SK-N-SH (cell line): ENCODE measurements around the gene RNFT2. TPM values are rescaled to one million over a fixed set of nuclear protein-coding genes. Genes with fewer than 3 reads are reported as not detected.
A peak's percentile ranks its signal among the peaks of the same experiment; 100 is the strongest.

Source experiments
- CTCF ChIA-PET: fragments of 300-600, 350-600 bp; formaldehyde crosslinking; extraction: SDS; loops from one replicate; lab custom pipeline; 2021; lab: Yijun Ruan, JAX
- POLR2A ChIA-PET: fragments of 350-600 bp; sonication (Branson Sonifier 250); formaldehyde crosslinking; extraction: SDS; loops from one replicate; lab custom pipeline; 2020; ENCODE audit warnings: antibody characterized with exemption, inconsistent platforms; lab: Yijun Ruan, JAX
- DNase-seq: peaks from one replicate; pipeline ENCODE4 v3.0.0; 2012
- H2AFZ ChIP-seq: fragments of 200-600 bp; sonication (generic); 2 replicates; pipeline ENCODE4 v1.8.1; 2016; ENCODE audit warnings: antibody characterized with exemption, mild to moderate bottlenecking, low read depth
- H3F3A ChIP-seq: fragments of 200-600 bp; sonication (generic); replicated peaks from 2 replicates; pipeline ENCODE3; 2016; ENCODE audit warnings: antibody characterized with exemption, mild to moderate bottlenecking; ENCODE audit not compliant: insufficient read depth
- H3K27ac ChIP-seq, 2 experiments: fragments of 200-500 bp in 1 of 2; fragments of 200-600 bp in 1 of 2; sonication (Bioruptor generic) in 1 of 2; sonication (generic), shearing (Covaris generic) in 1 of 2; 2 replicates each; pipeline versions ENCODE4 v1.5.1 to v1.6.1; 2014 to 2016; ENCODE audit warnings: low read depth in 2 of 2, inconsistent platforms in 1 of 2, low read length in 1 of 2, mild to moderate bottlenecking in 1 of 2, mixed read lengths in 1 of 2
- H3K27me3 ChIP-seq: fragments of 200-600 bp; sonication (generic), shearing (Covaris generic); 2 replicates; pipeline ENCODE4 v1.6.1; 2016; ENCODE audit warnings: mixed run types; ENCODE audit not compliant: insufficient read depth
- H3K36me3 ChIP-seq, 2 experiments: fragments of 200-500 bp in 1 of 2; fragments of 200-600 bp in 1 of 2; sonication (Bioruptor generic) in 1 of 2; sonication (generic) in 1 of 2; replicated peaks in 1 of 2; 2 replicates each; pipeline versions ENCODE3 to v1.5.1; 2014 to 2016; ENCODE audit warnings: low read length in 1 of 2, mild to moderate bottlenecking in 1 of 2; ENCODE audit not compliant: insufficient read depth in 2 of 2, control insufficient read depth in 1 of 2
- H3K4me1 ChIP-seq, 2 experiments: fragments of 200-500 bp in 1 of 2; fragments of 200-600 bp in 1 of 2; sonication (Bioruptor generic) in 1 of 2; sonication (generic), shearing (Covaris generic) in 1 of 2; 2 replicates each; pipeline versions ENCODE4 v1.5.1 to v1.6.1; 2014 to 2016; ENCODE audit warnings: low read depth in 1 of 2, low read length in 1 of 2, mixed run types in 1 of 2; ENCODE audit not compliant: insufficient read depth in 2 of 2, control insufficient read depth in 1 of 2
- H3K4me2 ChIP-seq: fragments of 200-600 bp; sonication (generic), shearing (Covaris generic); 2 replicates; pipeline ENCODE4 v1.6.1; 2017; ENCODE audit warnings: mixed run types
- H3K4me3 ChIP-seq, 2 experiments: fragments of 200-500 bp in 1 of 2; fragments of 200-600 bp in 1 of 2; sonication (Bioruptor generic) in 1 of 2; sonication (generic), shearing (Covaris generic) in 1 of 2; 2 replicates each; pipeline versions ENCODE4 v1.5.1 to v1.8.1; 2014 to 2016; ENCODE audit warnings: low read depth in 2 of 2, inconsistent platforms in 1 of 2, low read length in 1 of 2, mild to moderate bottlenecking in 1 of 2, mixed read lengths in 1 of 2, moderate library complexity in 1 of 2
- H3K79me2 ChIP-seq: fragments of 200-600 bp; sonication (generic); 2 replicates; pipeline ENCODE4 v1.8.1; 2017; ENCODE audit warnings: mild to moderate bottlenecking; ENCODE audit not compliant: insufficient read depth
- H3K9ac ChIP-seq: fragments of 200-600 bp; sonication (generic); 2 replicates; pipeline ENCODE4 v1.6.1; 2017; ENCODE audit warnings: mixed run types
- H3K9me2 ChIP-seq: fragments of 200-600 bp; sonication (generic); 2 replicates; pipeline ENCODE4 v1.6.1; 2017; ENCODE audit warnings: mixed run types
- H3K9me3 ChIP-seq: fragments of 200-600 bp; sonication (generic); 2 replicates; pipeline ENCODE4 v1.6.1; 2017; ENCODE audit warnings: mixed run types, mild to moderate bottlenecking, moderate library complexity
- H4K20me1 ChIP-seq: fragments of 200-600 bp; sonication (generic); 2 replicates; pipeline ENCODE4 v1.6.1; 2017; ENCODE audit warnings: mild to moderate bottlenecking, mixed run types; ENCODE audit not compliant: insufficient read depth
- ELF1 ChIP-seq: IDR thresholded peaks from 2 replicates; pipeline ENCODE4 v1.4.0; 2012
- EP300 ChIP-seq, 2 experiments: IDR thresholded peaks; 2 replicates each; pipeline versions ENCODE4 v1.4.0 to v1.6.1; 2012; ENCODE audit warnings: borderline replicate concordance in 1 of 2, low read depth in 1 of 2, low read length in 1 of 2
- FOSL2 ChIP-seq: IDR thresholded peaks from 2 replicates; pipeline ENCODE4 v1.4.0; 2012; ENCODE audit warnings: low read depth, mild to moderate bottlenecking, moderate library complexity, borderline replicate concordance
- FOXJ3 ChIP-seq: sonication (generic); formaldehyde crosslinking; IDR thresholded peaks from 2 replicates; pipeline ENCODE4 v1.5.1; 2020; ENCODE audit warnings: mild to moderate bottlenecking, missing genetic modification reagents
- FOXM1 ChIP-seq: IDR thresholded peaks from 2 replicates; pipeline ENCODE4 v1.4.0; 2012; ENCODE audit warnings: low read depth, mild to moderate bottlenecking
- GATA2 ChIP-seq: sonication (generic); formaldehyde crosslinking; IDR thresholded peaks from 2 replicates; pipeline ENCODE4 v1.5.0; 2020; ENCODE audit warnings: mild to moderate bottlenecking, missing genetic modification reagents
- JUND ChIP-seq: IDR thresholded peaks from 2 replicates; pipeline ENCODE4 v1.4.0; 2012
- NFIC ChIP-seq: IDR thresholded peaks from 2 replicates; pipeline ENCODE4 v1.4.0; 2012; ENCODE audit warnings: borderline replicate concordance
- NRF1 ChIP-seq: IDR thresholded peaks from 2 replicates; pipeline ENCODE4 v1.6.1; 2012; ENCODE audit warnings: low read depth, mild to moderate bottlenecking, low read length
- PBX3 ChIP-seq: IDR thresholded peaks from 2 replicates; pipeline ENCODE4; 2012
- POLR2AphosphoS5 ChIP-seq: IDR thresholded peaks from 2 replicates; pipeline ENCODE4 v1.6.1; 2012; ENCODE audit warnings: low read depth, low read length
- RCOR1 ChIP-seq: fragments of 150-350 bp; IDR thresholded peaks from 2 replicates; pipeline ENCODE4 v1.6.1; 2017; ENCODE audit warnings: antibody characterized with exemption, low read length
- RFX5 ChIP-seq: IDR thresholded peaks from 2 replicates; pipeline ENCODE4 v1.6.1; 2012; ENCODE audit warnings: mild to moderate bottlenecking, improper control_type of control experiment, low read length
- RXRA ChIP-seq: IDR thresholded peaks from 2 replicates; pipeline ENCODE4 v1.4.0; 2012; ENCODE audit warnings: low read depth, mild to moderate bottlenecking, borderline replicate concordance
- SMC3 ChIP-seq: IDR thresholded peaks from 2 replicates; pipeline ENCODE4 v1.6.1; 2012; ENCODE audit warnings: low read depth, low read length, improper control_type of control experiment
- TCF12 ChIP-seq: IDR thresholded peaks from 2 replicates; pipeline ENCODE4 v1.4.0; 2012
- YY1 ChIP-seq: IDR thresholded peaks from 2 replicates; pipeline ENCODE4 v1.4.0; 2012; ENCODE audit warnings: low read depth, mild to moderate bottlenecking
- WGBS: methylation state at CpG from one replicate; pipeline ENCODE4 v1.1.6; 2017; ENCODE audit warnings: low lambda C conversion rate; 5-methylcytosine and 5-hydroxymethylcytosine counted together
- polyA plus RNA-seq, 3 experiments: library from polyadenylated mRNA; depleted of rRNA; stranded (reverse); fragments of >200 nt; gene quantifications; 2 replicates each; pipeline ENCODE4 v1.2.3, GENCODE V29; 2012
- TF ChIP-seq, protein P1 (sequence below): IDR thresholded peaks from 2 replicates; pipeline ENCODE4 v1.6.1; 2012; ENCODE audit warnings: mild to moderate bottlenecking, low read depth, low read length, moderate library complexity

The RNFT2 gene
- polyA plus RNA-seq, 1 of the 3 experiments (the other 2 are of a cell fraction) = 3.8 TPM

GRCh38 chr12:116880817-116881324, 142.8 kb downstream of the RNFT2 start:
- POLR2A ChIA-PET = interaction anchor here (0.9 to 1.2 kb wide), 3 partner anchors 30 to 83 kb away, joined by 3 read pairs; partner anchors contain the start of gene FBXW8
- H3K36me3 ChIP-seq = no peaks in the 10 kb centered on the region
- DNase-seq = peak; percentile 83
- H3K27me3 ChIP-seq = peaks cover 50% of the 10 kb centered on the region
- peaks cover 0 to 15% of the 10 kb centered on the region in 2 experiments; a peak in 1 of 4 replicates for H3K4me1 ChIP-seq
- no peak overlapping the region for H2AFZ ChIP-seq
- no peaks in the 10 kb centered on the region for H3K9me3 ChIP-seq
- no peak for TF ChIP-seq FOSL2
- no peak for TF ChIP-seq JUND
- no peak for TF ChIP-seq GATA2 (CRISPR knock-in tag)
- no peak for TF ChIP-seq TCF12
- no peak for TF ChIP-seq SMC3
- no peak for TF ChIP-seq NRF1
- TF ChIP-seq, protein P1, sequence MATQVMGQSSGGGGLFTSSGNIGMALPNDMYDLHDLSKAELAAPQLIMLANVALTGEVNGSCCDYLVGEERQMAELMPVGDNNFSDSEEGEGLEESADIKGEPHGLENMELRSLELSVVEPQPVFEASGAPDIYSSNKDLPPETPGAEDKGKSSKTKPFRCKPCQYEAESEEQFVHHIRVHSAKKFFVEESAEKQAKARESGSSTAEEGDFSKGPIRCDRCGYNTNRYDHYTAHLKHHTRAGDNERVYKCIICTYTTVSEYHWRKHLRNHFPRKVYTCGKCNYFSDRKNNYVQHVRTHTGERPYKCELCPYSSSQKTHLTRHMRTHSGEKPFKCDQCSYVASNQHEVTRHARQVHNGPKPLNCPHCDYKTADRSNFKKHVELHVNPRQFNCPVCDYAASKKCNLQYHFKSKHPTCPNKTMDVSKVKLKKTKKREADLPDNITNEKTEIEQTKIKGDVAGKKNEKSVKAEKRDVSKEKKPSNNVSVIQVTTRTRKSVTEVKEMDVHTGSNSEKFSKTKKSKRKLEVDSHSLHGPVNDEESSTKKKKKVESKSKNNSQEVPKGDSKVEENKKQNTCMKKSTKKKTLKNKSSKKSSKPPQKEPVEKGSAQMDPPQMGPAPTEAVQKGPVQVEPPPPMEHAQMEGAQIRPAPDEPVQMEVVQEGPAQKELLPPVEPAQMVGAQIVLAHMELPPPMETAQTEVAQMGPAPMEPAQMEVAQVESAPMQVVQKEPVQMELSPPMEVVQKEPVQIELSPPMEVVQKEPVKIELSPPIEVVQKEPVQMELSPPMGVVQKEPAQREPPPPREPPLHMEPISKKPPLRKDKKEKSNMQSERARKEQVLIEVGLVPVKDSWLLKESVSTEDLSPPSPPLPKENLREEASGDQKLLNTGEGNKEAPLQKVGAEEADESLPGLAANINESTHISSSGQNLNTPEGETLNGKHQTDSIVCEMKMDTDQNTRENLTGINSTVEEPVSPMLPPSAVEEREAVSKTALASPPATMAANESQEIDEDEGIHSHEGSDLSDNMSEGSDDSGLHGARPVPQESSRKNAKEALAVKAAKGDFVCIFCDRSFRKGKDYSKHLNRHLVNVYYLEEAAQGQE = no peak
- TF ChIP-seq FOXM1 = no peak
- TF ChIP-seq ELF1 = no peak
- no peak for TF ChIP-seq EP300 (IDR thresholded peaks at IDR 0.05; ENCODE audit: borderline replicate concordance in 1 of 2, low read depth in 1 of 2, low read length in 1 of 2)
- no peak for TF ChIP-seq NFIC
- TF ChIP-seq FOXJ3 (CRISPR knock-in tag) = no peak
- TF ChIP-seq RCOR1 = no peak
- no peak for TF ChIP-seq POLR2AphosphoS5
- no peak for TF ChIP-seq RXRA
- no peak for TF ChIP-seq PBX3
- TF ChIP-seq YY1 = no peak
- TF ChIP-seq RFX5 = no peak
- no peaks in the 10 kb centered on the region for H3K9me2 ChIP-seq
- CTCF ChIA-PET = interaction anchor here (1.1 to 2.3 kb wide), 6 partner anchors 11 to 191 kb away, joined by 3 to 7 read pairs (median 4); no protein-coding TSS in a partner anchor
- WGBS = 1% methylated on average over 22 of the region's 65 CpGs
- H4K20me1 ChIP-seq = 0 out of 2 replicates have a peak, but pooled peaks cover 6% of the 10 kb centered on the region
- H3K79me2 ChIP-seq = no peaks in the 10 kb centered on the region
- no peaks in the 10 kb centered on the region for H3F3A ChIP-seq
- no peak overlapping the region for H3K9ac ChIP-seq
- peak overlapping the region; percentile 59 for H3K4me2 ChIP-seq
- H3K4me3 ChIP-seq = peak overlapping the region; percentile 19 to 46; a peak in 3 of 4 replicates
- H3K27ac ChIP-seq = no peak overlapping the region
